Right lobe of liver (tissue), 6 donors: ENCODE results near the gene CPTP. TPM values are rescaled to one million over a fixed set of nuclear protein-coding genes. Genes with fewer than 3 reads are reported as not detected.

Experiments used
- ATAC-seq, 4 donors: fragments of 200-7000 bp; cut with Tn5 transposase; one replicate each; pipeline ENCODE4 v1.9.1; 2020; ENCODE audit warnings: mild to moderate bottlenecking in 4 of 4, moderate library complexity in 4 of 4
- DNase-seq, 3 donors: peaks; one replicate each; pipeline ENCODE4 v3.0.0-alpha.2; 2020
- H3K27ac ChIP-seq, 3 donors: fragments of 200-600 bp; one replicate each; pipeline ENCODE4 v1.8.0; 2022
- H3K27me3 ChIP-seq, 2 donors: fragments of 200-600 bp; one replicate each; pipeline ENCODE4 v1.8.0; 2022
- H3K36me3 ChIP-seq, 4 donors: fragments of 200-600 bp; sonication (generic) in 1 of 4; one replicate each; pipeline versions ENCODE4 v1.5.1 to v1.8.0; 2017 to 2022; ENCODE audit warnings: control low read depth in 1 of 4
- H3K4me1 ChIP-seq, 4 donors: fragments of 200-600 bp; sonication (generic) in 1 of 4; one replicate each; pipeline versions ENCODE4 v1.5.1 to v1.8.0; 2017 to 2022; ENCODE audit warnings: control low read depth in 1 of 4
- H3K4me3 ChIP-seq, 3 donors: fragments of 200-600 bp; one replicate each; pipeline ENCODE4 v1.8.0; 2022
- H3K9me3 ChIP-seq, 4 donors: fragments of 200-600 bp; sonication (generic) in 1 of 4; one replicate each; pipeline versions ENCODE4 v1.5.1 to v1.8.0; 2017 to 2022; ENCODE audit warnings: control low read depth in 1 of 4
- POLR2A ChIP-seq: fragments of 450-650 bp; IDR thresholded peaks from one replicate; pipeline ENCODE4 v1.6.1; 2017; ENCODE audit warnings: antibody characterized with exemption, mild to moderate bottlenecking
- WGBS: methylation state at CpG from one replicate; pipeline ENCODE4 v1.1.6; 2018; ENCODE audit warnings: low coverage, low lambda C conversion rate; ENCODE audit not compliant: insufficient coverage; ENCODE audit errors: missing lambda C conversion rate; 5-methylcytosine and 5-hydroxymethylcytosine counted together
- intact Hi-C, 2 donors: fragments of 100-400 bp; cut with DNase I; formaldehyde crosslinking; loops; one replicate each; pipeline versions ENCODE4 v1.11.2 to v1.14.1; 2022
- total RNA-seq, 6 experiments: library from RNA; depleted of rRNA in 2 of 6; stranded (reverse); fragments of >200 nt in 2 of 6; fragmentation: NEBNext Ultra II Directional in 3 of 6; extraction: Animal tissue kit (Norgen Biotek cat#: 25700) in 3 of 6; gene quantifications; one replicate each; pipeline versions ENCODE4 v1.1.0 to v1.2.4, GENCODE V29; 2016 to 2023
- TF ChIP-seq, protein P1 (sequence below), 4 donors: fragments of 200-600 bp in 3 of 4; fragments of 450-650 bp in 1 of 4; IDR thresholded peaks; one replicate each; pipeline versions ENCODE4 v1.5.1 to v1.8.0; 2016 to 2022; ENCODE audit warnings: antibody characterized with exemption in 4 of 4, mild to moderate bottlenecking in 2 of 4
- donor health status: DM: no; HTN: yes; CAD: no.
- donor health status: DM: no; HTN: no; CAD: no.
- donor health status: DM: no; HTN: no; CAD: no.
- donor health status: DM: no; HTN: yes; CAD: no.
- donor health status: DM: no; HTN: yes; CAD: no.

CPTP gene
- total RNA-seq, 6 experiments from 2014 or later, result 26.9 to 57.7 (median 33.1) TPM

- H3K36me3 ChIP-seq, result no peaks in the 10 kb centered on the region
- no peak overlapping the region for H3K27ac ChIP-seq
- no peaks in the 10 kb centered on the region for H3K9me3 ChIP-seq
- DNase-seq, result no peak
- H3K4me3 ChIP-seq, result no peak overlapping the region
- intact Hi-C loops, result no loop called here
- H3K27me3 ChIP-seq, result peaks cover 0 to 5% of the 10 kb centered on the region in 2 donors
- 47% methylated on average over 8 of the region's 8 CpGs for WGBS
- ATAC-seq, result no peak
- no peaks in the 10 kb centered on the region for H3K4me1 ChIP-seq
- no peak for TF ChIP-seq POLR2A
- TF ChIP-seq, protein P1, sequence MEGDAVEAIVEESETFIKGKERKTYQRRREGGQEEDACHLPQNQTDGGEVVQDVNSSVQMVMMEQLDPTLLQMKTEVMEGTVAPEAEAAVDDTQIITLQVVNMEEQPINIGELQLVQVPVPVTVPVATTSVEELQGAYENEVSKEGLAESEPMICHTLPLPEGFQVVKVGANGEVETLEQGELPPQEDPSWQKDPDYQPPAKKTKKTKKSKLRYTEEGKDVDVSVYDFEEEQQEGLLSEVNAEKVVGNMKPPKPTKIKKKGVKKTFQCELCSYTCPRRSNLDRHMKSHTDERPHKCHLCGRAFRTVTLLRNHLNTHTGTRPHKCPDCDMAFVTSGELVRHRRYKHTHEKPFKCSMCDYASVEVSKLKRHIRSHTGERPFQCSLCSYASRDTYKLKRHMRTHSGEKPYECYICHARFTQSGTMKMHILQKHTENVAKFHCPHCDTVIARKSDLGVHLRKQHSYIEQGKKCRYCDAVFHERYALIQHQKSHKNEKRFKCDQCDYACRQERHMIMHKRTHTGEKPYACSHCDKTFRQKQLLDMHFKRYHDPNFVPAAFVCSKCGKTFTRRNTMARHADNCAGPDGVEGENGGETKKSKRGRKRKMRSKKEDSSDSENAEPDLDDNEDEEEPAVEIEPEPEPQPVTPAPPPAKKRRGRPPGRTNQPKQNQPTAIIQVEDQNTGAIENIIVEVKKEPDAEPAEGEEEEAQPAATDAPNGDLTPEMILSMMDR (IDR thresholded peaks at IDR 0.05), result no peak
These were observed 31.7 kb downstream of the CPTP start for GRCh38 chr1:1356166-1356795.

GRCh38 chr1:1356796-1357401 lies 32.3 kb downstream of the CPTP start:
- TF ChIP-seq, protein P1 (IDR thresholded peaks at IDR 0.05), result no peak
- no peak for TF ChIP-seq POLR2A
- H3K9me3 ChIP-seq, result no peaks in the 10 kb centered on the region
- H3K27ac ChIP-seq, result no peak overlapping the region
- H3K4me3 ChIP-seq, result no peak overlapping the region
- no peak for ATAC-seq
- peaks cover 0 to 5% of the 10 kb centered on the region in 2 donors for H3K27me3 ChIP-seq
- H3K36me3 ChIP-seq, result no peaks in the 10 kb centered on the region
- peak in 1 of 3 donors; percentile 21 for DNase-seq
- no peaks in the 10 kb centered on the region for H3K4me1 ChIP-seq
- no CpG with 5 or more reads among the region's 26 CpGs for WGBS
- intact Hi-C loops, result no loop called here

DNA sequence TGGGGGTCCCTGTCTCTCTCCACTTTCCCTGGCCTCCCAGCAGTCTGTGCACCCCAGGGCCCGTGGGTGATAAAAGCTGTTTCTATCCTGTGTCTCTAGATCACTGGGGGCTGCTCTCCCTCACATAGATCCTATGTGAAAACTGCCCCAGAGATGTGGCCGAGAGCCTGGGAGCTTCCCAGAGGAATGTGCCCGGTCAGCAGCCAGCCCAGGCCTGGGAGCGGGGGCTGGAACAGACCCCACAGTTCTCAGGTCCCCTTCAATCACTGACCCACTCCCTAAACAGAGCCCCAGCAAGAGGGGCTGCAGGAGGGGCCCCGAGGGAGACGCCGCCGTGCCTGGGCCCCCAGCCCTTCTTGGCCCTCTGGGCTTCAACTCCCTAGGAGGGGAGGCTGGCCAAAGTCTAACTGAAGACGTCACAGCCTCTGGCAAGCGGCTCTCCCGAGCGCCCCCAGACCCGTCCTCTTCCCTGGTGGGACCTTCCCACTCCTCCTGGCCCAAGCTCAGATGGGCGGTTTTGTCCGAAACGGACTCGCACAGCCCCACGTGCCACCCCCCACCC lies 33.4 kb downstream of the CPTP start:
- TF ChIP-seq, protein P1 (IDR thresholded peaks at IDR 0.05), result no peak
- TF ChIP-seq POLR2A, result no peak
- H3K4me1 ChIP-seq, result no peaks in the 10 kb centered on the region
- H3K9me3 ChIP-seq, result no peaks in the 10 kb centered on the region
- H3K27me3 ChIP-seq, result peaks cover 0 to 5% of the 10 kb centered on the region in 2 donors
- ATAC-seq, result no peak
- intact Hi-C loops, result no loop called here
- 57% methylated on average over 1 of the region's 18 CpGs for WGBS
- H3K4me3 ChIP-seq, result peak overlapping the region; percentile 11 to 27 (median 14)
- no peaks in the 10 kb centered on the region for H3K36me3 ChIP-seq
- peak overlapping the region; percentile 33 to 47 (median 43) for H3K27ac ChIP-seq
- peak in 1 of 3 donors; percentile 17 for DNase-seq

DNA sequence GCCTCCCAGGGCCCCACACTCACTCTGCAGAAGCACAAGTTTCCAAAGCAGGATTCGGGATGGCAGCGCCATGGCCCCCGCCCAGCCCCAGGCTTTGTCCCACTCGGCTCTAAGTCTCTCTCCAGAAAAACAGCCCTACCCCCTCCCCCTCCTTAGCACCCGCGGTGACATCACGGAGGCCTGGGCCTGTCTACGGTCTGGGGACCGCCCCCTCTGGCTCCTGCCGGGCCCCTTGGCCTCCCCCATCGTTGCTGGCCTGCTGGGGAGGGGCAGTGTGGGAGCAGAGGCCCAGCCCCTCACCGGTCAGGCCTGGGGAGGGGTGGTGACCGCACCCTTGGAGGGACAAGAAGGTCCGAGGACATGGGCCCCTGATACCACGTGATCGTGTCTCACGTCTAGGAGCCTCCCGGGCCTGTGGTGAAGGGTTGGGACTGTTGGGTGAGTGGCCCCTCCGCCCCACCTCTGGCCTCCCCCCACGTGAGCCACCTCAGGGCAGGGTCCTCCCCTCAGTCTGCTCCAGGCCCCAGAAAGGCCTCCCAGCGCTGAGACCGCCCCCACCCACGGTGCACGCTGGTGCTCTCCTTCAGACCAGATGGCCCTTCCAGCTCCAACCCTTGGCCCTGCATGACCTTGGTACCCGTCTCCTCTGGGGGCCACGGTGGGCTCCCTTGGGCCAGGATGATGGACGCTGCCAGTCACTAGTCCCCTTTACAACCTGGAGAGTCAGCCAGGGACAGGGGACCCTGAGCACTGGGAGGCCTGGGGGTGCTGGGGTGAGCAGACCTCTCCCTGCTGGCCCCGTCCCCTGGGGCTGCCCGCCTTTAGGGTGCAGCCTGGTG lies 34.0 kb downstream of the CPTP start, which contains the start of gene MXRA8:
TSS of gene MXRA8 (minus strand) at position 123 of the 839 bp plus-strand sequence. CDS start at position 72, 51 bp downstream.
- peaks cover 0 to 5% of the 10 kb centered on the region in 2 donors for H3K27me3 ChIP-seq
- intact Hi-C loops, result no loop called here
- DNase-seq, result peak in 1 of 3 donors; percentile 26
- H3K27ac ChIP-seq, result peak within 1 kb of the TSS; percentile 33 to 47 (median 43)
- H3K36me3 ChIP-seq, result no peaks in the 10 kb centered on the region
- H3K9me3 ChIP-seq, result no peaks in the 10 kb centered on the region
- ATAC-seq, result peak in 2 of 4 donors; percentile 15 to 19
- TF ChIP-seq, protein P1 (IDR thresholded peaks at IDR 0.05), result no peak
- no peak for TF ChIP-seq POLR2A
- WGBS, result 31% methylated on average over 6 of the region's 29 CpGs
- peak within 1 kb of the TSS; percentile 11 to 27 (median 14) for H3K4me3 ChIP-seq
- no peaks in the 10 kb centered on the region for H3K4me1 ChIP-seq
